SU-DHL-6 (cell line): Measurements from ENCODE around the gene PAFAH1B1.
"Not testable (repeated sequence)": the region's sequence is repeated elsewhere in the genome, so short reads cannot be mapped to it uniquely, and the experiment has no call there.

Source experiments
- H2AFZ ChIP-seq: fragments of 200-600 bp; sonication (generic); 2 replicates; pipeline ENCODE4 v1.6.1; 2014; ENCODE audit warnings: low read depth, mild to moderate bottlenecking, moderate library complexity, mixed read lengths, antibody characterized with exemption, low read length; ENCODE audit not compliant: severe bottlenecking
- H3F3A ChIP-seq: fragments of 200-600 bp; shearing (Covaris generic); 2 replicates; pipeline ENCODE4 v1.6.0; 2016; ENCODE audit warnings: antibody characterized with exemption, mild to moderate bottlenecking; ENCODE audit not compliant: insufficient read depth
- H3K27ac ChIP-seq: fragments of 200-600 bp; sonication (generic); 2 replicates; pipeline ENCODE4 v1.5.1; 2016; ENCODE audit warnings: low read depth, mild to moderate bottlenecking, low read length, moderate library complexity, mixed read lengths
- H3K27me3 ChIP-seq: fragments of 200-600 bp; sonication (generic), shearing (Covaris generic); 2 replicates; pipeline ENCODE4 v1.6.0; 2014; ENCODE audit warnings: mild to moderate bottlenecking, low read length
- H3K36me3 ChIP-seq: fragments of 200-600 bp; sonication (generic); 2 replicates; pipeline ENCODE4 v1.6.1; 2014; ENCODE audit warnings: mild to moderate bottlenecking, low read length, mixed read lengths
- H3K4me2 ChIP-seq: fragments of 300-600, 200-600 bp; shearing (Covaris generic), sonication (generic); 2 replicates; pipeline ENCODE4 v1.6.0; 2014; ENCODE audit warnings: low read length, low read depth, mild to moderate bottlenecking; ENCODE audit not compliant: poor library complexity, severe bottlenecking
- H3K4me3 ChIP-seq: fragments of 200-600 bp; sonication (generic); 2 replicates; pipeline ENCODE4 v1.5.1; 2014; ENCODE audit warnings: antibody characterized with exemption, low read length, mild to moderate bottlenecking, mixed read lengths; ENCODE audit not compliant: insufficient read depth, poor library complexity, severe bottlenecking
- H3K79me2 ChIP-seq: fragments of 200-600 bp; sonication (generic); 2 replicates; pipeline ENCODE4 v1.6.1; 2014; ENCODE audit warnings: mild to moderate bottlenecking, low read length, moderate library complexity; ENCODE audit not compliant: insufficient read depth
- H3K9ac ChIP-seq: fragments of 200-600 bp; sonication (generic); 2 replicates; pipeline ENCODE4 v1.7.0; 2014; ENCODE audit warnings: mild to moderate bottlenecking, low read length
- H3K9me2 ChIP-seq: fragments of 200-600 bp; sonication (generic); replicated peaks from 2 replicates; pipeline ENCODE4 v1.6.1; 2014; ENCODE audit warnings: low read length; ENCODE audit not compliant: insufficient read depth
- H3K9me3 ChIP-seq: fragments of 200-600 bp; sonication (generic); 2 replicates; pipeline ENCODE4 v1.6.1; 2014; ENCODE audit warnings: low read length, mixed read lengths; ENCODE audit not compliant: insufficient read depth
- H4K20me1 ChIP-seq: fragments of 200-600 bp; sonication (generic); 2 replicates; pipeline ENCODE4 v1.6.1; 2014; ENCODE audit warnings: low read depth, mild to moderate bottlenecking, antibody characterized with exemption, low read length, moderate library complexity, mixed read lengths
- CTCF ChIP-seq: fragments of 200-600 bp; sonication (generic); IDR thresholded peaks from one replicate; pipeline ENCODE4 v1.5.1; 2017; ENCODE audit warnings: antibody characterized with exemption, mild to moderate bottlenecking, low read length, moderate library complexity; ENCODE audit not compliant: insufficient read depth, poor library complexity, severe bottlenecking
- EZH2phosphoT487 ChIP-seq: fragments of 200-600 bp; sonication (generic), shearing (Covaris generic); conservative IDR thresholded peaks from 2 replicates; pipeline ENCODE4 v1.6.1; 2018; ENCODE audit warnings: mild to moderate bottlenecking, antibody characterized with exemption, low read length, moderate library complexity, mixed read lengths

Gene PAFAH1B1

GRCh38 chr17:2571523-2572303, 21.7 kb upstream of the PAFAH1B1 start:
- no peak overlapping the region for H3K9ac ChIP-seq
- no peaks in the 10 kb centered on the region for H3K36me3 ChIP-seq
- H3K27ac ChIP-seq: no peak overlapping the region
- H3K27me3 ChIP-seq: no peaks in the 10 kb centered on the region
- no peaks in the 10 kb centered on the region for H3K9me3 ChIP-seq
- no peak overlapping the region for H3K4me3 ChIP-seq
- H3K79me2 ChIP-seq: no peaks in the 10 kb centered on the region
- H3K9me2 ChIP-seq: no peaks in the 10 kb centered on the region
- no peak overlapping the region for H2AFZ ChIP-seq
- H3F3A ChIP-seq: no peaks in the 10 kb centered on the region
- peak overlapping the region; percentile 31 for H3K4me2 ChIP-seq
- TF ChIP-seq CTCF: no peak
- no peak for TF ChIP-seq EZH2phosphoT487
- no peaks in the 10 kb centered on the region for H4K20me1 ChIP-seq

- H3K27ac ChIP-seq: not testable (repeated sequence)
- peak overlapping the region; percentile 31 for H3K4me2 ChIP-seq
Measured at GRCh38 chr17:2572304-2572609, 21.2 kb upstream of the PAFAH1B1 start.

GRCh38 chr17:2580151-2580550, 13.3 kb upstream of the PAFAH1B1 start:
- H3K36me3 ChIP-seq: no peaks in the 10 kb centered on the region
- no peaks in the 10 kb centered on the region for H3K9me2 ChIP-seq
- no peak overlapping the region for H3K4me2 ChIP-seq
- no peaks in the 10 kb centered on the region for H3F3A ChIP-seq
- no peaks in the 10 kb centered on the region for H3K79me2 ChIP-seq
- H3K9ac ChIP-seq: no peak overlapping the region
- H2AFZ ChIP-seq: no peak overlapping the region
- H3K27ac ChIP-seq: no peak overlapping the region
- H3K4me3 ChIP-seq: no peak overlapping the region
- no peaks in the 10 kb centered on the region for H3K27me3 ChIP-seq
- H3K9me3 ChIP-seq: no peaks in the 10 kb centered on the region
- no peaks in the 10 kb centered on the region for H4K20me1 ChIP-seq
- no peak for TF ChIP-seq EZH2phosphoT487
- no peak for TF ChIP-seq CTCF

More at GRCh38 chr17:2572304-2572609, 21.2 kb upstream of the PAFAH1B1 start:
- H3K79me2 ChIP-seq, H3F3A ChIP-seq, H3K9me2 ChIP-seq, H4K20me1 ChIP-seq, H3K9me3 ChIP-seq, H2AFZ ChIP-seq, H3K27me3 ChIP-seq, H3K9ac ChIP-seq, H3K4me3 ChIP-seq, H3K36me3 ChIP-seq: not testable (repeated sequence)

GRCh38 chr17:2580661-2581060, 12.8 kb upstream of the PAFAH1B1 start:
- H3K4me3 ChIP-seq: no peak overlapping the region
- no peaks in the 10 kb centered on the region for H3K79me2 ChIP-seq
- no peak overlapping the region for H3K9ac ChIP-seq
- no peaks in the 10 kb centered on the region for H3K36me3 ChIP-seq
- no peaks in the 10 kb centered on the region for H3K9me2 ChIP-seq
- H2AFZ ChIP-seq: no peak overlapping the region
- no peaks in the 10 kb centered on the region for H3K27me3 ChIP-seq
- H3K4me2 ChIP-seq: no peak overlapping the region
- H3F3A ChIP-seq: no peaks in the 10 kb centered on the region
- H4K20me1 ChIP-seq: no peaks in the 10 kb centered on the region
- H3K9me3 ChIP-seq: no peaks in the 10 kb centered on the region
- H3K27ac ChIP-seq: no peak overlapping the region
- TF ChIP-seq CTCF (no peak), EZH2phosphoT487 (no peak)
